ENCODE data around the gene CALHM5. TPM values are rescaled to one million over a fixed set of nuclear protein-coding genes. Genes with fewer than 3 reads are reported as not detected.

Gene CALHM5
- total and polyA plus RNA-seq, 2 of the 4 experiments (the other 2 are of a cell fraction) = 3.3 to 10.8 TPM

DNA sequence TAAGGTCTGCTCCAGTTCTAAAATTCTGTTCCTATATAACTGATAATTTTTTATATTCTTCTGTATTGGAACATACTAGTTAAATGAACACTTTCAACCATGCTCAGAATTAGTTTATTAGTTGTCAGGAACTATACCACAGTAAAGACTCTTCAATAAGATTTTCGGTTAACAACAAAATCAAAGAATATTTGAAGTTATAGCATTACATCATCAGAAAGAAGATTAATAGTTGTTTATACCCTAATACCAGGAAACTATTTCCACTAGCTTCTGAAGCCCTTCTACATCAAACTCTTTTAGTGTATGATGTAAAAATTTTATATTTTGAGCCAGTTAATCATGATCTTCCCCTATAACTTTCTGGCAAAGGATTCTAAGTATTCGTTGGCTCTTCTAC lies 48.7 kb downstream of the CALHM5 start:
- BruUV-seq (replicated peaks) = no TSS peak
- Histone ChIP-seq H2AK5ac (ENCODE audit: low read depth, low read length) (no peak overlapping the region), H3K9ac (ENCODE audit: low read depth, low read length) (no peak overlapping the region), H3K56ac (ENCODE audit: extremely low read depth, insufficient read depth, low read length) (no peak overlapping the region), H3K23ac (ENCODE audit: low read depth, low read length) (no peak overlapping the region), H3K9me3 (ENCODE audit: control insufficient read depth, insufficient read depth, low read length) (no peaks in the 10 kb centered on the region), H3K4ac (ENCODE audit: low read depth, low read length) (no peak overlapping the region), H2AK9ac (replicated peaks; ENCODE audit: low read depth, low read length, poor library complexity) (no peak overlapping the region), H3K27ac (ENCODE audit: insufficient read depth, low read length) (no peak overlapping the region), H3K27me3 (ENCODE audit: control insufficient read depth, insufficient read depth, low read length) (no peaks in the 10 kb centered on the region), H2BK120ac (ENCODE audit: low read depth, low read length) (0 out of 2 replicates have a peak overlapping the region, but pooled peaks have one; percentile 44), H4K20me1 (ENCODE audit: insufficient read depth, low read length) (no peaks in the 10 kb centered on the region), H3K4me1 (ENCODE audit: control insufficient read depth, insufficient read depth, low read length) (peaks cover 13% of the 10 kb centered on the region), H2AFZ (replicated peaks; ENCODE audit: low read length, poor library complexity) (no peak overlapping the region), H3K18ac (ENCODE audit: low read depth, low read length) (no peak overlapping the region), H2BK20ac (ENCODE audit: low read depth, low read length) (peak overlapping the region; percentile 43; the same call in 1 of the 2 replicates), H3K36me3 (ENCODE audit: control insufficient read depth, insufficient read depth, low read length) (no peaks in the 10 kb centered on the region), H2BK15ac (ENCODE audit: low read depth, low read length) (no peak overlapping the region), H4K8ac (ENCODE audit: low read depth in 2 of 2, low read length in 2 of 2) (peak overlapping the region in 1 of 2 experiments; percentile 23; a peak in 1 of 4 replicates), H3K9me1 (ENCODE audit: insufficient read depth, low read length) (no peaks in the 10 kb centered on the region), H2BK5ac (ENCODE audit: low read depth, low read length, poor library complexity, severe bottlenecking) (no peak overlapping the region), H3K4me3 (ENCODE audit: insufficient read depth, low read depth, low read length) (no peak overlapping the region), H3K14ac (replicated peaks; ENCODE audit: low read depth, low read length) (no peak overlapping the region), H3K79me1 (ENCODE audit: low read depth in 1 of 2, low read length in 2 of 2) (no peaks in the 10 kb centered on the region), H3K4me2 (ENCODE audit: low read depth, low read length) (no peak overlapping the region), H4K5ac (ENCODE audit: low read depth, low read length) (no peak overlapping the region), H4K91ac (ENCODE audit: insufficient read depth, low read depth, low read length) (no peak overlapping the region)
- dilution Hi-C loops (cut with HindIII; ENCODE audit: low sequenced_read_pairs, unreplicated experiment) = no loop called here
- no peak for DNase-seq
- in situ Hi-C loops (cut with MboI; ENCODE audit: low sequenced_read_pairs) = loop anchor here (5.0 kb wide), 1 partner anchor 293 kb away; no protein-coding TSS in a partner anchor
- intact Hi-C loops (cut with micrococcal nuclease) = loop anchor here (2.0 to 5.0 kb wide), 4 partner anchors 113 to 343 kb away; partner anchors contain the start of gene TSPYL1
- no CpG with 5 or more reads among the region's 2 CpGs for WGBS, 2 experiments (ENCODE audit: extremely low coverage in 2 of 2, insufficient read length in 1 of 2)
- ChIA-PET POLR2A (ENCODE audit: unreplicated experiment) (no interaction called here), CTCF (interaction anchor here (1.2 to 4.3 kb wide), 10 partner anchors 11 to 343 kb away, joined by 4 to 22 read pairs (median 9); partner anchors contain the start of genes CALHM5, RWDD1 and TSPYL1)
- no peak for ATAC-seq (ENCODE audit: low read depth)
- TF ChIP-seq RFX5 (IDR thresholded peaks at IDR 0.05; ENCODE audit: low read depth, low read length) = no peak
- no peak for TF ChIP-seq MAZ (IDR thresholded peaks at IDR 0.05; ENCODE audit: borderline replicate concordance, low read depth, low read length)
- no peak for TF ChIP-seq CEBPB (IDR thresholded peaks at IDR 0.05; ENCODE audit: low read depth, low read length)
- TF ChIP-seq MXI1 (IDR thresholded peaks at IDR 0.05; ENCODE audit: borderline replicate concordance, low read depth, low read length) = no peak
